Neuronal stem cell (in vitro differentiated cells): Measurements from ENCODE around the gene GFOD2.
A peak's percentile ranks its signal among the peaks of the same experiment; 100 is the strongest.

ENCODE experiments used
- DNase-seq: peaks from one replicate; pipeline ENCODE4 v3.0.0-alpha.2; 2013; ENCODE audit warnings: low spot score
- H2AFZ ChIP-seq: one replicate; pipeline ENCODE4 v1.6.1; 2013; ENCODE audit warnings: mild to moderate bottlenecking, low read length, inconsistent platforms
- H2AK5ac ChIP-seq: 2 replicates; pipeline ENCODE4 v1.6.1; 2013; ENCODE audit warnings: low read depth, mild to moderate bottlenecking, inconsistent platforms, low read length, moderate library complexity, mixed read lengths
- H2BK120ac ChIP-seq: 2 replicates; pipeline ENCODE4 v1.6.1; 2013; ENCODE audit warnings: low read depth, mild to moderate bottlenecking, inconsistent platforms, low read length, moderate library complexity, mixed read lengths
- H2BK12ac ChIP-seq: one replicate; pipeline ENCODE4 v1.6.1; 2013; ENCODE audit warnings: low read length, inconsistent platforms
- H2BK15ac ChIP-seq: 2 replicates; pipeline ENCODE4 v1.6.1; 2013; ENCODE audit warnings: mild to moderate bottlenecking, low read length, inconsistent platforms, mixed read lengths
- H2BK5ac ChIP-seq: one replicate; pipeline ENCODE4 v1.6.1; 2013; ENCODE audit warnings: inconsistent platforms, mild to moderate bottlenecking, low read length, moderate library complexity
- H3K14ac ChIP-seq: one replicate; pipeline ENCODE4 v1.6.1; 2013; ENCODE audit warnings: low read length, inconsistent platforms
- H3K18ac ChIP-seq: 2 replicates; pipeline ENCODE4 v1.6.1; 2013; ENCODE audit warnings: low read length, inconsistent platforms
- H3K23ac ChIP-seq: 2 replicates; pipeline ENCODE4 v1.6.1; 2013; ENCODE audit warnings: low read depth, mild to moderate bottlenecking, mixed read lengths, low read length, inconsistent platforms; ENCODE audit not compliant: poor library complexity
- H3K27ac ChIP-seq: replicated peaks from 3 replicates; pipeline ENCODE4 v1.5.1; 2013; ENCODE audit warnings: low read length, inconsistent platforms
- H3K27me3 ChIP-seq, 3 experiments: 2 replicates each; pipeline ENCODE4 v1.6.1; 2013; ENCODE audit warnings: low read length in 3 of 3, mild to moderate bottlenecking in 2 of 3, inconsistent platforms in 1 of 3, low read depth in 1 of 3, mixed read lengths in 1 of 3, moderate library complexity in 1 of 3; ENCODE audit not compliant: control insufficient read depth in 3 of 3, insufficient read depth in 3 of 3
- H3K36me3 ChIP-seq, 2 donors: replicated peaks in 1 of 2; 2 replicates each; pipeline ENCODE4 v1.6.1; 2013; ENCODE audit warnings: low read length in 2 of 2; ENCODE audit not compliant: control insufficient read depth in 2 of 2, insufficient read depth in 2 of 2
- H3K4ac ChIP-seq: 2 replicates; pipeline ENCODE4 v1.6.1; 2013; ENCODE audit warnings: inconsistent platforms, mild to moderate bottlenecking, low read length, moderate library complexity
- H3K4me1 ChIP-seq, 2 donors: 1 replicate in 1 of 2; 2 replicates in 1 of 2; pipeline ENCODE4 v1.6.1; 2013; ENCODE audit warnings: low read length in 2 of 2, low read depth in 1 of 2; ENCODE audit not compliant: control insufficient read depth in 2 of 2, insufficient read depth in 1 of 2
- H3K4me2 ChIP-seq: one replicate; pipeline ENCODE4 v1.6.1; 2013; ENCODE audit warnings: mild to moderate bottlenecking, low read length, inconsistent platforms; ENCODE audit not compliant: insufficient read depth, poor library complexity, severe bottlenecking
- H3K4me3 ChIP-seq, 2 donors: 2 replicates each; pipeline ENCODE4 v1.5.1; 2013; ENCODE audit warnings: low read length in 2 of 2, mild to moderate bottlenecking in 2 of 2, inconsistent platforms in 1 of 2, moderate library complexity in 1 of 2
- H3K79me1 ChIP-seq: one replicate; pipeline ENCODE4 v1.6.1; 2013; ENCODE audit warnings: low read depth, mild to moderate bottlenecking, inconsistent platforms, low read length, moderate library complexity
- H3K9ac ChIP-seq: one replicate; pipeline ENCODE4 v1.6.1; 2013; ENCODE audit warnings: mild to moderate bottlenecking, low read depth, low read length, inconsistent platforms; ENCODE audit not compliant: poor library complexity
- H3K9me3 ChIP-seq, 2 donors: replicated peaks in 1 of 2; 2 replicates each; pipeline versions ENCODE3 to v1.6.1; 2013; ENCODE audit warnings: low read length in 2 of 2, mild to moderate bottlenecking in 2 of 2, inconsistent platforms in 1 of 2, low read depth in 1 of 2, mixed read lengths in 1 of 2, moderate library complexity in 1 of 2; ENCODE audit not compliant: control insufficient read depth in 2 of 2, insufficient read depth in 1 of 2
- H4K8ac ChIP-seq: one replicate; pipeline ENCODE4 v1.6.1; 2013; ENCODE audit warnings: low read depth, mild to moderate bottlenecking, inconsistent platforms, low read length, moderate library complexity
- H4K91ac ChIP-seq: one replicate; pipeline ENCODE4 v1.6.1; 2013; ENCODE audit warnings: low read length, low read depth, mild to moderate bottlenecking, inconsistent platforms; ENCODE audit not compliant: poor library complexity
- WGBS, 2 donors: extraction: QIAGEN DNeasy Blood & Tissue Kit; methylation state at CpG; one replicate each; pipeline ENCODE4 v1.1.7; 2013; ENCODE audit warnings: missing lambda C conversion rate in 2 of 2, mixed read lengths in 1 of 2; ENCODE audit not compliant: insufficient read length in 2 of 2, insufficient replicate concordance in 1 of 2; ENCODE audit errors: extremely low coverage in 2 of 2; 5-methylcytosine and 5-hydroxymethylcytosine counted together

Gene GFOD2

GRCh38 chr16:67719778-67720144 lies 645 bp upstream of the GFOD2 start:
- H2BK120ac ChIP-seq, result no peak overlapping the region
- H3K18ac ChIP-seq, result no peak overlapping the region
- H4K8ac ChIP-seq, result no peak overlapping the region
- H3K4me3 ChIP-seq, result peak overlapping the region; percentile 82 to 88
- H3K9ac ChIP-seq, result peak overlapping the region; percentile 44
- no peak overlapping the region for H2BK5ac ChIP-seq
- no peak overlapping the region for H3K23ac ChIP-seq
- H3K4me2 ChIP-seq, result peak overlapping the region; percentile 80
- H2AFZ ChIP-seq, result peak overlapping the region; percentile 94
- no peak overlapping the region for H2AK5ac ChIP-seq
- DNase-seq, result peak; percentile 27
- H3K27me3 ChIP-seq, result no peaks in the 10 kb centered on the region
- peaks cover 5 to 34% of the 10 kb centered on the region in 2 donors for H3K36me3 ChIP-seq
- WGBS, 2 donors, result no CpG with 5 or more reads among the region's 5 CpGs
- no peak overlapping the region for H4K91ac ChIP-seq
- no peaks in the 10 kb centered on the region for H3K9me3 ChIP-seq
- H3K79me1 ChIP-seq, result no peaks in the 10 kb centered on the region
- H3K4me1 ChIP-seq, result peaks cover 6 to 7% of the 10 kb centered on the region in 2 donors
- H2BK12ac ChIP-seq, result no peak overlapping the region
- no peak overlapping the region for H2BK15ac ChIP-seq
- H3K4ac ChIP-seq, result no peak overlapping the region
- H3K27ac ChIP-seq, result no peak overlapping the region
- H3K14ac ChIP-seq, result no peak overlapping the region

GRCh38 chr16:67718668-67719047 lies 458 bp downstream of the GFOD2 start:
- peak overlapping the region; percentile 82 to 96 for H3K4me3 ChIP-seq
- peak overlapping the region; percentile 81 for H3K4me2 ChIP-seq
- H3K4me1 ChIP-seq, result peaks cover 6 to 7% of the 10 kb centered on the region in 2 donors
- no peak overlapping the region for H2BK12ac ChIP-seq
- no peak overlapping the region for H2BK120ac ChIP-seq
- peak overlapping the region; percentile 87 for H3K23ac ChIP-seq
- H3K18ac ChIP-seq, result peak overlapping the region; percentile 97
- H3K14ac ChIP-seq, result peak overlapping the region; percentile 66
- H4K8ac ChIP-seq, result no peak overlapping the region
- no peak overlapping the region for H3K27ac ChIP-seq
- no peak overlapping the region for H4K91ac ChIP-seq
- no peak overlapping the region for H3K4ac ChIP-seq
- DNase-seq, result no peak
- peak overlapping the region; percentile 37 for H3K9ac ChIP-seq
- H3K27me3 ChIP-seq, result no peaks in the 10 kb centered on the region
- no peaks in the 10 kb centered on the region for H3K79me1 ChIP-seq
- peaks cover 3 to 25% of the 10 kb centered on the region in 2 donors for H3K36me3 ChIP-seq
- peak overlapping the region; percentile 94 for H2AFZ ChIP-seq
- no peak overlapping the region for H2BK15ac ChIP-seq
- no peak overlapping the region for H2BK5ac ChIP-seq
- peak overlapping the region; percentile 49 for H2AK5ac ChIP-seq
- no CpG with 5 or more reads among the region's 14 CpGs for WGBS, 2 donors
- no peaks in the 10 kb centered on the region for H3K9me3 ChIP-seq

GRCh38 chr16:67716097-67716496 lies 3.0 kb downstream of the GFOD2 start:
- H2BK15ac ChIP-seq, result no peak overlapping the region
- no peak for DNase-seq

GRCh38 chr16:67714522-67714921 lies 4.6 kb downstream of the GFOD2 start:
- Histone ChIP-seq H3K27me3 (no peaks in the 10 kb centered on the region), H3K14ac (no peak overlapping the region), H2BK5ac (no peak overlapping the region), H3K4me2 (no peak overlapping the region), H3K23ac (no peak overlapping the region), H2AK5ac (no peak overlapping the region), H4K91ac (no peak overlapping the region), H3K9ac (no peak overlapping the region), H2BK15ac (no peak overlapping the region), H3K4me3 (no peak overlapping the region), H2AFZ (no peak overlapping the region), H3K79me1 (peaks cover 6% of the 10 kb centered on the region), H3K18ac (no peak overlapping the region), H4K8ac (no peak overlapping the region), H3K4ac (no peak overlapping the region), H2BK12ac (no peak overlapping the region), H3K4me1 (peaks cover 0 to 2% of the 10 kb centered on the region in 2 donors), H3K9me3 (no peaks in the 10 kb centered on the region), H3K36me3 (peaks cover 0 to 24% of the 10 kb centered on the region in 2 donors), H3K27ac (no peak overlapping the region), H2BK120ac (no peak overlapping the region)
- WGBS, 2 donors, result no CpG with 5 or more reads among the region's 1 CpG
- DNase-seq, result no peak

More at GRCh38 chr16:67716097-67716496, 3.0 kb downstream of the GFOD2 start:
- Histone ChIP-seq H3K4me3 (no peak overlapping the region), H2AFZ (no peak overlapping the region), H3K9me3 (no peaks in the 10 kb centered on the region), H2BK12ac (no peak overlapping the region), H3K23ac (no peak overlapping the region), H3K9ac (no peak overlapping the region), H3K36me3 (peaks cover 0 to 24% of the 10 kb centered on the region in 2 donors), H3K79me1 (peaks cover 6% of the 10 kb centered on the region), H3K4me1 (peaks cover 6 to 7% of the 10 kb centered on the region in 2 donors), H3K14ac (no peak overlapping the region), H4K91ac (no peak overlapping the region), H2BK5ac (no peak overlapping the region), H4K8ac (no peak overlapping the region), H3K27ac (no peak overlapping the region), H2BK120ac (no peak overlapping the region), H3K18ac (no peak overlapping the region), H3K4ac (no peak overlapping the region), H3K27me3 (no peaks in the 10 kb centered on the region), H2AK5ac (no peak overlapping the region), H3K4me2 (no peak overlapping the region)
- no CpG with 5 or more reads among the region's 2 CpGs for WGBS, 2 donors
